ENCODE results near the gene GTF2F2.
"Not testable (repeated sequence)": the region's sequence is repeated elsewhere in the genome, so short reads cannot be mapped to it uniquely, and the experiment has no call there.

GTF2F2 gene

DNA sequence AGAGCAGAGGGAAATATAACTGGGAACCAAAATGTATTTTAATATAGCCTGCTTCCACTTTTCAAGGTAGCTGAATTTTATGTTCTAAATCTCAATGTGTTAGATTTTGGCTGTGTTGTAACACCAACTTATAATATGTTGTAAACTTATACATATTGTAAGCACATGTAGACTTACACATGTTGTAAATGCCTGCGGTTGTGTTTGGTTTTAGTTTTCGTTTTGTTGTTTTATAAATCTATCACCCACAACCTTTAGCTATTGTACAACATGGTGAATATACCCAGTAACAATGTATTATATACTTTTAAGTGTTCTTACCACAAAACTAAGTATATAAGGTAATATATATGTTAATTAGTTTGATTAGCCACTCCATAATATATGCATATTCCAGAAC is 65.0 kb downstream of the GTF2F2 start:
- no CpG with 5 or more reads among the region's 2 CpGs for WGBS, 2 donors (ENCODE audit: extremely low coverage in 2 of 2, insufficient read length in 2 of 2, insufficient replicate concordance in 1 of 2)
- no peak overlapping the region for H2BK120ac ChIP-seq (ENCODE audit: low read depth, low read length)
- H3K79me1 ChIP-seq (ENCODE audit: low read depth, low read length), result no peaks in the 10 kb centered on the region

DNA sequence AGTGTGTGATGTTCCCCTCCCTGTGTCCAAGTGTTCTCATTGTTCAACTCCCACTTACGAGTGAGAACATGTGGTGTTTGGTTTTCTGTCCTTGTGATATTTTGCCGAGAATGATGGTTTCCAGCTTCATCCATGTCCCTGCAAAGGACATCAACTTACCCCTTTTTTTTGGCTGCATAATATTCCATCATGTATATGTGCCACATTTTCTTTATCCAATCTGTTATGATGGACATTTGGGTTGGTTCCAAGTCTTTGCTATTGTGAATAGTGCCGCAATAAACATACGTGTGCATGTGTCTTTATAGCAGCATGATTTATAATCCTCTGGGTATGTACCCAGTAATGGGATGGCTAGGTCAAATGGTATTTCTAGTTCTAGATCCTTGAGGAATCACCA is 68.8 kb downstream of the GTF2F2 start:
- H3K4me3 ChIP-seq (ENCODE audit: low read length in 2 of 2); H3K9me3 ChIP-seq (replicated peaks in 1 of 2; ENCODE audit: control insufficient read depth in 2 of 2, insufficient read depth in 1 of 2, low read depth in 1 of 2, low read length in 2 of 2); H3K23ac ChIP-seq (ENCODE audit: low read depth, low read length, poor library complexity); H4K8ac ChIP-seq (ENCODE audit: low read depth, low read length); DNase-seq (ENCODE audit: low spot score); H4K91ac ChIP-seq (ENCODE audit: low read depth, low read length, poor library complexity); H3K14ac ChIP-seq (ENCODE audit: low read length); H3K79me1 ChIP-seq (ENCODE audit: low read depth, low read length); H3K4ac ChIP-seq (ENCODE audit: low read length); H2BK15ac ChIP-seq (ENCODE audit: low read length); H2AK5ac ChIP-seq (ENCODE audit: low read depth, low read length); H3K9ac ChIP-seq (ENCODE audit: low read depth, low read length, poor library complexity); H3K27me3 ChIP-seq (ENCODE audit: control insufficient read depth in 3 of 3, insufficient read depth in 3 of 3, low read depth in 1 of 3, low read length in 3 of 3); H3K18ac ChIP-seq (ENCODE audit: low read length); H3K4me1 ChIP-seq (ENCODE audit: control insufficient read depth in 2 of 2, insufficient read depth in 1 of 2, low read depth in 1 of 2, low read length in 2 of 2); H3K27ac ChIP-seq (replicated peaks; ENCODE audit: low read length); H3K4me2 ChIP-seq (ENCODE audit: insufficient read depth, low read length, poor library complexity, severe bottlenecking); H2BK12ac ChIP-seq (ENCODE audit: low read length); H2AFZ ChIP-seq (ENCODE audit: low read length); H2BK120ac ChIP-seq (ENCODE audit: low read depth, low read length); H2BK5ac ChIP-seq (ENCODE audit: low read length): not testable (repeated sequence)
- peaks cover 0 to 10% of the 10 kb centered on the region in 2 donors for H3K36me3 ChIP-seq (replicated peaks in 1 of 2; ENCODE audit: control insufficient read depth in 2 of 2, insufficient read depth in 2 of 2, low read length in 2 of 2)
- no CpG with 5 or more reads among the region's 4 CpGs for WGBS, 2 donors (ENCODE audit: extremely low coverage in 2 of 2, insufficient read length in 2 of 2, insufficient replicate concordance in 1 of 2)

More for the DNA sequence above, 65.0 kb downstream of the GTF2F2 start:
- no peak overlapping the region for H4K91ac ChIP-seq (ENCODE audit: low read depth, low read length, poor library complexity)
- no peaks in the 10 kb centered on the region for H3K27me3 ChIP-seq (ENCODE audit: control insufficient read depth in 3 of 3, insufficient read depth in 3 of 3, low read depth in 1 of 3, low read length in 3 of 3)
- no peak overlapping the region for H3K27ac ChIP-seq (replicated peaks; ENCODE audit: low read length)
- H2AK5ac ChIP-seq (ENCODE audit: low read depth, low read length), result no peak overlapping the region
- DNase-seq (ENCODE audit: low spot score), result no peak
- H4K8ac ChIP-seq (ENCODE audit: low read depth, low read length), result no peak overlapping the region
- no peaks in the 10 kb centered on the region for H3K4me1 ChIP-seq (ENCODE audit: control insufficient read depth in 2 of 2, insufficient read depth in 1 of 2, low read depth in 1 of 2, low read length in 2 of 2)
- H3K36me3 ChIP-seq (replicated peaks in 1 of 2; ENCODE audit: control insufficient read depth in 2 of 2, insufficient read depth in 2 of 2, low read length in 2 of 2), result peaks cover 0 to 27% of the 10 kb centered on the region in 2 donors
- no peak overlapping the region for H2BK5ac ChIP-seq (ENCODE audit: low read length)
- no peaks in the 10 kb centered on the region for H3K9me3 ChIP-seq (replicated peaks in 1 of 2; ENCODE audit: control insufficient read depth in 2 of 2, insufficient read depth in 1 of 2, low read depth in 1 of 2, low read length in 2 of 2)
- no peak overlapping the region for H2BK15ac ChIP-seq (ENCODE audit: low read length)
- no peak overlapping the region for H2BK12ac ChIP-seq (ENCODE audit: low read length)
- no peak overlapping the region for H2AFZ ChIP-seq (ENCODE audit: low read length)
- no peak overlapping the region for H3K14ac ChIP-seq (ENCODE audit: low read length)
- no peak overlapping the region for H3K23ac ChIP-seq (ENCODE audit: low read depth, low read length, poor library complexity)
- no peak overlapping the region for H3K18ac ChIP-seq (ENCODE audit: low read length)
- H3K4me2 ChIP-seq (ENCODE audit: insufficient read depth, low read length, poor library complexity, severe bottlenecking), result no peak overlapping the region
- H3K4ac ChIP-seq (ENCODE audit: low read length), result no peak overlapping the region
- H3K4me3 ChIP-seq (ENCODE audit: low read length in 2 of 2), result no peak overlapping the region
- no peak overlapping the region for H3K9ac ChIP-seq (ENCODE audit: low read depth, low read length, poor library complexity)

DNA sequence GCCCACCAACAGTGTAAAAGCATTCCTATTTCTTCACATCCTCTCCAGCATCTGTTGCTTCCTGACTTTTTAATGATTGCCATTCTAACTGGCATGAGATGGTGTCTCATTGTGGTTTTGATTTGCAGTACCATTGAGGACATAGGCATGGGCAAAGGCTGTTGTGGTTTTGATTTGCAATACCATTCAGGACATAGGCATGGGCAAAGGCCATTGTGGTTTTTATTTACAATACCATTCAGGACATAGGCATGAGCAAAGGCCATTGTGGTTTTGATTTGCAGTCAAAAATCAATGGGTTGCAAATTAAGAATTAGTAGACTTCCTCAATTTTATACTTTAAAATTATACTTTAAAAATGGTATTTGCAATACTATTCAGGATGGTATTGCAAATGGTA is 69.2 kb downstream of the GTF2F2 start:
- H3K14ac ChIP-seq (ENCODE audit: low read length); H2BK120ac ChIP-seq (ENCODE audit: low read depth, low read length); H3K18ac ChIP-seq (ENCODE audit: low read length); H3K79me1 ChIP-seq (ENCODE audit: low read depth, low read length); H4K8ac ChIP-seq (ENCODE audit: low read depth, low read length); H3K4me1 ChIP-seq (ENCODE audit: control insufficient read depth in 2 of 2, insufficient read depth in 1 of 2, low read depth in 1 of 2, low read length in 2 of 2); H3K4me2 ChIP-seq (ENCODE audit: insufficient read depth, low read length, poor library complexity, severe bottlenecking); H2AFZ ChIP-seq (ENCODE audit: low read length); H3K23ac ChIP-seq (ENCODE audit: low read depth, low read length, poor library complexity); H2BK15ac ChIP-seq (ENCODE audit: low read length); DNase-seq (ENCODE audit: low spot score); H3K36me3 ChIP-seq (replicated peaks in 1 of 2; ENCODE audit: control insufficient read depth in 2 of 2, insufficient read depth in 2 of 2, low read length in 2 of 2); H3K4me3 ChIP-seq (ENCODE audit: low read length in 2 of 2); H3K4ac ChIP-seq (ENCODE audit: low read length); H3K27me3 ChIP-seq (ENCODE audit: control insufficient read depth in 3 of 3, insufficient read depth in 3 of 3, low read depth in 1 of 3, low read length in 3 of 3); H2AK5ac ChIP-seq (ENCODE audit: low read depth, low read length); H3K9ac ChIP-seq (ENCODE audit: low read depth, low read length, poor library complexity); H2BK5ac ChIP-seq (ENCODE audit: low read length); H2BK12ac ChIP-seq (ENCODE audit: low read length); H4K91ac ChIP-seq (ENCODE audit: low read depth, low read length, poor library complexity); H3K27ac ChIP-seq (replicated peaks; ENCODE audit: low read length); H3K9me3 ChIP-seq (replicated peaks in 1 of 2; ENCODE audit: control insufficient read depth in 2 of 2, insufficient read depth in 1 of 2, low read depth in 1 of 2, low read length in 2 of 2): not testable (repeated sequence)

DNA sequence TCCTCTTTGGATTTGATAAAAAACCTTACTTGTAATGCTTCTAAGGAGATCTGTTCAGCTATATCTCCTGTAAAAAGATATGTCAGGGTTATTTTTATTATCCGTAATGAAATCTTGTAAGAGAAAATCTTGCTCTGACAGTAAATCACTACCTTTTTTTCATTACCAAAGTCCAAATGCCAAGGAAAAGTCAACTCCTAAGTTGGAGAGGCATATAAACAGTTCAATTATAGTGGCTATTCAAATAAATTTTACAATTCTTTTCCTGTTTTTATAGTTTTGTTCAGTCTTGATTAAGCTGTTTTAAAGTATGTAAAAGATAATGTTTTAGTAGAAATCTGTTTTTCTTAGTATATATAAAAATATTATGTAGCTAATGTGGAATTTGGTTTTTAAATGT is 71.6 kb downstream of the GTF2F2 start:
- Histone ChIP-seq H4K91ac (ENCODE audit: low read depth, low read length, poor library complexity) (no peak overlapping the region), H4K8ac (ENCODE audit: low read depth, low read length) (no peak overlapping the region), H3K4ac (ENCODE audit: low read length) (no peak overlapping the region), H3K18ac (ENCODE audit: low read length) (no peak overlapping the region), H2BK12ac (ENCODE audit: low read length) (no peak overlapping the region), H3K27me3 (ENCODE audit: control insufficient read depth in 3 of 3, insufficient read depth in 3 of 3, low read depth in 1 of 3, low read length in 3 of 3) (no peaks in the 10 kb centered on the region), H3K79me1 (ENCODE audit: low read depth, low read length) (no peaks in the 10 kb centered on the region), H3K4me2 (ENCODE audit: insufficient read depth, low read length, poor library complexity, severe bottlenecking) (no peak overlapping the region), H3K4me1 (ENCODE audit: control insufficient read depth in 2 of 2, insufficient read depth in 1 of 2, low read depth in 1 of 2, low read length in 2 of 2) (no peaks in the 10 kb centered on the region), H2AK5ac (ENCODE audit: low read depth, low read length) (no peak overlapping the region), H3K27ac (replicated peaks; ENCODE audit: low read length) (no peak overlapping the region), H3K9me3 (replicated peaks in 1 of 2; ENCODE audit: control insufficient read depth in 2 of 2, insufficient read depth in 1 of 2, low read depth in 1 of 2, low read length in 2 of 2) (no peaks in the 10 kb centered on the region), H2AFZ (ENCODE audit: low read length) (no peak overlapping the region), H2BK120ac (ENCODE audit: low read depth, low read length) (no peak overlapping the region), H3K9ac (ENCODE audit: low read depth, low read length, poor library complexity) (no peak overlapping the region), H3K4me3 (ENCODE audit: low read length in 2 of 2) (no peak overlapping the region), H2BK5ac (ENCODE audit: low read length) (no peak overlapping the region), H2BK15ac (ENCODE audit: low read length) (no peak overlapping the region), H3K14ac (ENCODE audit: low read length) (no peak overlapping the region), H3K23ac (ENCODE audit: low read depth, low read length, poor library complexity) (no peak overlapping the region), H3K36me3 (replicated peaks in 1 of 2; ENCODE audit: control insufficient read depth in 2 of 2, insufficient read depth in 2 of 2, low read length in 2 of 2) (peaks cover 0 to 6% of the 10 kb centered on the region in 2 donors)
- WGBS, 2 donors (ENCODE audit: extremely low coverage in 2 of 2, insufficient read length in 2 of 2, insufficient replicate concordance in 1 of 2), result no CpG with 5 or more reads among the region's 1 CpG
- no peak for DNase-seq (ENCODE audit: low spot score)
